ENCODE results near the gene PCNX2. TPM values are rescaled to one million over a fixed set of nuclear protein-coding genes. Genes with fewer than 3 reads are reported as not detected.

PCNX2 gene
- polyA plus RNA-seq, 4 donors, result 11.6 to 17.6 (median 14.2) TPM

GRCh38 chr1:233320023-233320422 is 24.5 kb upstream of the PCNX2 start:
- no peak for DNase-seq (ENCODE audit: low read depth in 4 of 4, low spot score in 2 of 4)

GRCh38 chr1:233319272-233319671 is 23.7 kb upstream of the PCNX2 start:
- no peak for DNase-seq (ENCODE audit: low read depth in 4 of 4, low spot score in 2 of 4)

GRCh38 chr1:233316473-233316872 is 20.9 kb upstream of the PCNX2 start:
- DNase-seq (ENCODE audit: low read depth in 4 of 4, low spot score in 2 of 4), result no peak

GRCh38 chr1:233315718-233316301 is 20.3 kb upstream of the PCNX2 start:
- no peak for DNase-seq (ENCODE audit: low read depth in 4 of 4, low spot score in 2 of 4)

- no peak for DNase-seq (ENCODE audit: low read depth in 4 of 4, low spot score in 2 of 4)
Measured at GRCh38 chr1:233313434-233314155, 18.1 kb upstream of the PCNX2 start.

- DNase-seq (ENCODE audit: low read depth in 4 of 4, low spot score in 2 of 4), result no peak
Measured at GRCh38 chr1:233304489-233305102, 9.1 kb upstream of the PCNX2 start.

- no peak for DNase-seq (ENCODE audit: low read depth in 4 of 4, low spot score in 2 of 4)
Measured at GRCh38 chr1:233300326-233300725, 4.8 kb upstream of the PCNX2 start.

GRCh38 chr1:233299450-233299849 is 3.9 kb upstream of the PCNX2 start:
- DNase-seq (ENCODE audit: low read depth in 4 of 4, low spot score in 2 of 4), result no peak

- no peak for DNase-seq (ENCODE audit: low read depth in 4 of 4, low spot score in 2 of 4)
Measured at GRCh38 chr1:233295975-233296322, 424 bp upstream of the PCNX2 start.

- no peak for DNase-seq (ENCODE audit: low read depth in 4 of 4, low spot score in 2 of 4)
Measured at GRCh38 chr1:233294913-233295236, 650 bp downstream of the PCNX2 start.

- DNase-seq (ENCODE audit: low read depth in 4 of 4, low spot score in 2 of 4), result no peak
Measured at GRCh38 chr1:233293556-233294446, 1.7 kb downstream of the PCNX2 start.

GRCh38 chr1:233290396-233291034 is 5.0 kb downstream of the PCNX2 start:
- DNase-seq (ENCODE audit: low read depth in 4 of 4, low spot score in 2 of 4), result no peak

GRCh38 chr1:233289676-233290075 is 5.8 kb downstream of the PCNX2 start:
- no peak for DNase-seq (ENCODE audit: low read depth in 4 of 4, low spot score in 2 of 4)

- no peak for DNase-seq (ENCODE audit: low read depth in 4 of 4, low spot score in 2 of 4)
Measured at GRCh38 chr1:233282582-233282886, 13.0 kb downstream of the PCNX2 start.

GRCh38 chr1:233281711-233282581 is 13.6 kb downstream of the PCNX2 start:
- no peak for DNase-seq (ENCODE audit: low read depth in 4 of 4, low spot score in 2 of 4)

GRCh38 chr1:233279971-233280370 is 15.6 kb downstream of the PCNX2 start:
- DNase-seq (ENCODE audit: low read depth in 4 of 4, low spot score in 2 of 4), result no peak

GRCh38 chr1:233278631-233279030 is 16.9 kb downstream of the PCNX2 start:
- DNase-seq (ENCODE audit: low read depth in 4 of 4, low spot score in 2 of 4), result no peak

- no peak for DNase-seq (ENCODE audit: low read depth in 4 of 4, low spot score in 2 of 4)
Measured at GRCh38 chr1:233277637-233278606, 17.6 kb downstream of the PCNX2 start.

GRCh38 chr1:233269656-233270055 is 25.9 kb downstream of the PCNX2 start:
- no peak for DNase-seq (ENCODE audit: low read depth in 4 of 4, low spot score in 2 of 4)

All from left renal cortex interstitium (tissue), 4 donors.